Suprapubic skin (tissue), 4 donors: Measurements from ENCODE around the gene L2HGDH. TPM values are rescaled to one million over a fixed set of nuclear protein-coding genes. Genes with fewer than 3 reads are reported as not detected.

Experiments
- DNase-seq, 2 donors: peaks; one replicate each; pipeline ENCODE4 v3.0.0-alpha.2; 2019; ENCODE audit warnings: low spot score in 2 of 2
- H3K27ac ChIP-seq: fragments of 200-600 bp; sonication (generic); one replicate; pipeline ENCODE4 v1.5.1; 2019
- H3K27me3 ChIP-seq: fragments of 200-600 bp; sonication (generic); one replicate; pipeline ENCODE4 v1.5.1; 2019
- H3K36me3 ChIP-seq: fragments of 200-600 bp; sonication (generic); one replicate; pipeline ENCODE4 v1.5.1; 2019
- H3K4me1 ChIP-seq: fragments of 200-600 bp; sonication (generic); one replicate; pipeline ENCODE4 v1.5.1; 2019
- H3K4me3 ChIP-seq: fragments of 200-600 bp; sonication (generic); one replicate; pipeline ENCODE4 v1.5.1; 2019; ENCODE audit warnings: mild to moderate bottlenecking
- H3K9me3 ChIP-seq: fragments of 200-600 bp; sonication (generic); one replicate; pipeline ENCODE4 v1.5.1; 2019
- CTCF ChIP-seq, 2 donors: fragments of 200-600 bp in 1 of 2; fragments of 450-650 bp in 1 of 2; sonication (generic) in 1 of 2; IDR thresholded peaks; one replicate each; pipeline ENCODE4 v1.5.1; 2016 to 2019; ENCODE audit warnings: antibody characterized with exemption in 2 of 2, mild to moderate bottlenecking in 1 of 2, moderate library complexity in 1 of 2
- EP300 ChIP-seq: sonication (generic); formaldehyde crosslinking; IDR thresholded peaks from one replicate; pipeline ENCODE4 v1.6.1; 2017; ENCODE audit warnings: antibody characterized with exemption
- POLR2A ChIP-seq, 2 donors: fragments of 450-650 bp; IDR thresholded peaks; one replicate each; pipeline ENCODE4 v1.6.1; 2017; ENCODE audit warnings: antibody characterized with exemption in 2 of 2, mild to moderate bottlenecking in 2 of 2, moderate library complexity in 2 of 2
- POLR2AphosphoS5 ChIP-seq, 3 donors: sonication (generic); formaldehyde crosslinking; IDR thresholded peaks; one replicate each; pipeline ENCODE4 v1.6.1; 2017; ENCODE audit warnings: antibody characterized with exemption in 3 of 3
- WGBS: methylation state at CpG from one replicate; pipeline ENCODE4 v1.1.5; 2018; 5-methylcytosine and 5-hydroxymethylcytosine counted together
- total RNA-seq, 4 donors: library from RNA; depleted of rRNA; stranded (reverse); fragments of >200 nt; gene quantifications; one replicate each; pipeline ENCODE4 v1.1.0, GENCODE V29; 2016

Gene L2HGDH
- total RNA-seq, 4 donors from 2014 or later, result 6.8 to 11.0 (median 9.2) TPM

- DNase-seq, result no peak
- H3K27ac ChIP-seq, result no peak overlapping the region
- H3K36me3 ChIP-seq, result no peaks in the 10 kb centered on the region
- no peaks in the 10 kb centered on the region for H3K27me3 ChIP-seq
- peaks cover 29% of the 10 kb centered on the region for H3K4me1 ChIP-seq
- WGBS, result 34% methylated on average over 3 of the region's 3 CpGs
- TF ChIP-seq POLR2A (IDR thresholded peaks at IDR 0.05) (no peak), CTCF (IDR thresholded peaks at IDR 0.05) (no peak), POLR2AphosphoS5 (IDR thresholded peaks at IDR 0.05) (no peak), EP300 (no peak)
- no peak overlapping the region for H3K4me3 ChIP-seq
- no peaks in the 10 kb centered on the region for H3K9me3 ChIP-seq
These were observed 99.3 kb downstream of the L2HGDH start for GRCh38 chr14:50212726-50213125.

- Histone ChIP-seq H3K4me3 (no peak overlapping the region), H3K4me1 (peaks cover 20% of the 10 kb centered on the region), H3K27me3 (no peaks in the 10 kb centered on the region), H3K36me3 (no peaks in the 10 kb centered on the region), H3K9me3 (no peaks in the 10 kb centered on the region), H3K27ac (no peak overlapping the region)
- no peak for DNase-seq
- no peak for TF ChIP-seq POLR2A (IDR thresholded peaks at IDR 0.05)
- TF ChIP-seq EP300, result no peak
- no peak for TF ChIP-seq POLR2AphosphoS5 (IDR thresholded peaks at IDR 0.05)
- no peak for TF ChIP-seq CTCF (IDR thresholded peaks at IDR 0.05)
- WGBS, result 77% methylated on average over 1 of the region's 1 CpG
These were observed 102.0 kb downstream of the L2HGDH start for GRCh38 chr14:50210074-50210473.

- DNase-seq, result no peak
- H3K27ac ChIP-seq, result no peak overlapping the region
- H3K36me3 ChIP-seq, result peaks cover 40% of the 10 kb centered on the region
- no peaks in the 10 kb centered on the region for H3K9me3 ChIP-seq
- WGBS, result 95% methylated on average over 2 of the region's 2 CpGs
- no peak for TF ChIP-seq POLR2A (IDR thresholded peaks at IDR 0.05)
- no peak for TF ChIP-seq POLR2AphosphoS5 (IDR thresholded peaks at IDR 0.05)
- TF ChIP-seq CTCF (IDR thresholded peaks at IDR 0.05), result no peak
- TF ChIP-seq EP300, result no peak
- no peaks in the 10 kb centered on the region for H3K27me3 ChIP-seq
- H3K4me3 ChIP-seq, result no peak overlapping the region
- no peaks in the 10 kb centered on the region for H3K4me1 ChIP-seq
These were observed 113.5 kb downstream of the L2HGDH start for GRCh38 chr14:50198499-50198898.

- no peaks in the 10 kb centered on the region for H3K27me3 ChIP-seq
- no peaks in the 10 kb centered on the region for H3K4me1 ChIP-seq
- DNase-seq, result no peak
- H3K36me3 ChIP-seq, result peaks cover 34% of the 10 kb centered on the region
- no peak for TF ChIP-seq CTCF (IDR thresholded peaks at IDR 0.05)
- no peak for TF ChIP-seq EP300
- no peak for TF ChIP-seq POLR2A (IDR thresholded peaks at IDR 0.05)
- no peak for TF ChIP-seq POLR2AphosphoS5 (IDR thresholded peaks at IDR 0.05)
- no peak overlapping the region for H3K4me3 ChIP-seq
- WGBS, result 97% methylated on average over 1 of the region's 1 CpG
- H3K9me3 ChIP-seq, result no peaks in the 10 kb centered on the region
- H3K27ac ChIP-seq, result no peak overlapping the region
These were observed 120.5 kb downstream of the L2HGDH start for GRCh38 chr14:50191499-50191898.

Other genes with a start within 250 kb of the L2HGDH start
- 10 to 100 TPM in 3 of 4 donors, 1 to 10 TPM in 1; 8.1 to 12.5 (median 11.9) TPM for gene VCPKMT, start 195.7 kb downstream of the L2HGDH start, total RNA-seq
- gene SOS2, start 80.7 kb downstream of the L2HGDH start, total RNA-seq, result 10 to 100 TPM; 22.5 to 40.8 (median 30.4) TPM
- gene DMAC2L, start 95 bp upstream of the L2HGDH start, total RNA-seq, result 10 to 100 TPM; 11.6 to 20.5 (median 18.3) TPM
- gene CDKL1, start 84.7 kb upstream of the L2HGDH start, total RNA-seq, result 10 to 100 TPM in 1 of 4 donors, 1 to 10 TPM in 3; 2.4 to 11.9 (median 5.2) TPM
- 100 to 1,000 TPM; 109 to 226 (median 125) TPM for gene MAP4K5, start 220.3 kb upstream of the L2HGDH start, total RNA-seq
- 10 to 100 TPM in 3 of 4 donors, 1 to 10 TPM in 1; 8.2 to 22.8 (median 14.5) TPM for gene ATL1, start 247.9 kb upstream of the L2HGDH start, total RNA-seq